HEK293 (cell line): ENCODE data around the gene TPH2.

ENCODE experiments used
- CTCF ChIA-PET: fragments of 350-600 bp; formaldehyde crosslinking; extraction: SDS; loops from one replicate; lab custom pipeline; 2021; ENCODE audit warnings: antibody characterized with exemption; lab: Yijun Ruan, JAX
- POLR2A ChIA-PET: fragments of 300-600 bp; formaldehyde crosslinking; extraction: SDS; loops from one replicate; lab custom pipeline; 2020; ENCODE audit warnings: antibody characterized with exemption, inconsistent platforms; lab: Yijun Ruan, JAX
- H3K27ac ChIP-seq: fragments of 200-500 bp; sonication (Bioruptor generic); 2 replicates; pipeline ENCODE4 v1.5.1; 2014; ENCODE audit warnings: low read depth, low read length, control low read depth, inconsistent platforms; ENCODE audit errors: extremely low read depth
- H3K36me3 ChIP-seq, 2 experiments: fragments of 200-500 bp in 1 of 2; sonication (Bioruptor generic) in 1 of 2; 1 replicate in 1 of 2; 2 replicates in 1 of 2; pipeline ENCODE4 v1.5.1; 2014 to 2017; ENCODE audit warnings: inconsistent platforms in 2 of 2, low read length in 2 of 2; ENCODE audit not compliant: control insufficient read depth in 2 of 2, insufficient read depth in 1 of 2
- H3K4me1 ChIP-seq: fragments of 200-500 bp; sonication (Bioruptor generic); 2 replicates; pipeline ENCODE4 v1.5.1; 2014; ENCODE audit warnings: mild to moderate bottlenecking, low read length, inconsistent platforms; ENCODE audit not compliant: control insufficient read depth, insufficient read depth
- H3K4me3 ChIP-seq: 2 replicates; pipeline ENCODE4 v1.5.1; 2011; ENCODE audit warnings: low read depth, mild to moderate bottlenecking, control low read depth, low read length, moderate library complexity
- H3K9me3 ChIP-seq: fragments of 200-500 bp; sonication (Bioruptor generic); 2 replicates; pipeline ENCODE4 v1.5.1; 2014; ENCODE audit warnings: low read depth, low read length, inconsistent platforms; ENCODE audit not compliant: control insufficient read depth, insufficient read depth
- GFI1B ChIP-seq: fragments of 450-650 bp; formaldehyde crosslinking; IDR thresholded peaks from 2 replicates; pipeline ENCODE4 v1.5.1; 2016; ENCODE audit warnings: missing biosample characterization, missing genetic modification characterization
- GLI2 ChIP-seq: fragments of 450-650 bp; formaldehyde crosslinking; IDR thresholded peaks from 2 replicates; pipeline ENCODE4; 2017; ENCODE audit warnings: missing biosample characterization, missing genetic modification characterization, low read depth, borderline replicate concordance
- KLF7 ChIP-seq: fragments of 450-650 bp; formaldehyde crosslinking; IDR thresholded peaks from 2 replicates; pipeline ENCODE4 v1.5.1; 2016; ENCODE audit warnings: missing biosample characterization, missing genetic modification characterization, borderline replicate concordance
- PRDM1 ChIP-seq: fragments of 450-650 bp; formaldehyde crosslinking; IDR thresholded peaks from 2 replicates; pipeline ENCODE4; 2016; ENCODE audit warnings: missing biosample characterization, missing genetic modification characterization
- PRDM10 ChIP-seq: fragments of 450-650 bp; formaldehyde crosslinking; IDR thresholded peaks from 2 replicates; pipeline ENCODE4 v1.5.1; 2016; ENCODE audit warnings: missing biosample characterization, missing genetic modification characterization
- TCF7L2 ChIP-seq: IDR thresholded peaks from 2 replicates; pipeline ENCODE4 v1.6.1; 2011; ENCODE audit warnings: low read depth, mild to moderate bottlenecking, inconsistent platforms, low read length, moderate library complexity, borderline replicate concordance
- WT1 ChIP-seq: fragments of 450-650 bp; formaldehyde crosslinking; IDR thresholded peaks from 2 replicates; pipeline ENCODE4 v1.5.1; 2016; ENCODE audit warnings: missing biosample characterization, missing genetic modification characterization
- YY1 ChIP-seq: fragments of 450-650 bp; formaldehyde crosslinking; IDR thresholded peaks from 2 replicates; pipeline ENCODE4 v1.5.1; 2018; ENCODE audit warnings: missing biosample characterization, missing genetic modification characterization
- ZBTB17 ChIP-seq: fragments of 450-650 bp; formaldehyde crosslinking; IDR thresholded peaks from 2 replicates; pipeline ENCODE4 v1.5.1; 2016; ENCODE audit warnings: missing biosample characterization, missing genetic modification characterization
- ZNF132 ChIP-seq: fragments of 450-650 bp; formaldehyde crosslinking; IDR thresholded peaks from 2 replicates; pipeline ENCODE4 v1.5.1; 2017; ENCODE audit warnings: missing biosample characterization, missing genetic modification characterization, borderline replicate concordance
- ZNF175 ChIP-seq: fragments of 450-650 bp; formaldehyde crosslinking; IDR thresholded peaks from 2 replicates; pipeline ENCODE4 v1.5.1; 2016; ENCODE audit warnings: missing biosample characterization, missing genetic modification characterization
- ZNF221 ChIP-seq: fragments of 450-650 bp; formaldehyde crosslinking; IDR thresholded peaks from 2 replicates; pipeline ENCODE4 v1.5.1; 2017; ENCODE audit warnings: missing biosample characterization, missing genetic modification characterization, borderline replicate concordance
- ZNF266 ChIP-seq: fragments of 450-650 bp; formaldehyde crosslinking; IDR thresholded peaks from 2 replicates; pipeline ENCODE4 v1.5.1; 2016; ENCODE audit warnings: missing biosample characterization, missing genetic modification characterization, low read depth
- ZNF292 ChIP-seq: fragments of 450-650 bp; formaldehyde crosslinking; IDR thresholded peaks from 2 replicates; pipeline ENCODE4 v1.5.1; 2016; ENCODE audit warnings: low read depth, missing biosample characterization, missing genetic modification characterization, borderline replicate concordance
- ZNF398 ChIP-seq: fragments of 450-650 bp; formaldehyde crosslinking; IDR thresholded peaks from 2 replicates; pipeline ENCODE4 v1.5.1; 2017; ENCODE audit warnings: missing biosample characterization, missing genetic modification characterization
- ZNF561 ChIP-seq: fragments of 450-650 bp; IDR thresholded peaks from 2 replicates; pipeline ENCODE4 v1.5.1; 2018; ENCODE audit warnings: missing biosample characterization, missing genetic modification characterization, borderline replicate concordance
- ZNF596 ChIP-seq: fragments of 450-650 bp; IDR thresholded peaks from 2 replicates; pipeline ENCODE4 v1.5.0; 2018; ENCODE audit warnings: missing biosample characterization, mild to moderate bottlenecking, missing genetic modification characterization, moderate library complexity
- ZNF626 ChIP-seq: fragments of 450-650 bp; sonication (Bioruptor Pico); formaldehyde crosslinking; IDR thresholded peaks from 2 replicates; pipeline ENCODE4 v1.5.1; 2018; ENCODE audit warnings: missing biosample characterization, missing genetic modification characterization, inconsistent platforms
- ZNF776 ChIP-seq: fragments of 450-650 bp; formaldehyde crosslinking; IDR thresholded peaks from 2 replicates; pipeline ENCODE4 v1.5.0; 2017; ENCODE audit warnings: missing biosample characterization, missing genetic modification characterization, borderline replicate concordance
- TF ChIP-seq, protein P1 (sequence below): fragments of 450-650 bp; formaldehyde crosslinking; IDR thresholded peaks from 2 replicates; pipeline ENCODE4 v1.5.1; 2016; ENCODE audit warnings: missing biosample characterization, missing genetic modification characterization, low read depth
- TF ChIP-seq, protein P2 (sequence below): fragments of 450-650 bp; formaldehyde crosslinking; IDR thresholded peaks from 2 replicates; pipeline ENCODE4 v1.5.1; 2016; ENCODE audit warnings: missing biosample characterization, missing genetic modification characterization

The TPH2 gene

DNA sequence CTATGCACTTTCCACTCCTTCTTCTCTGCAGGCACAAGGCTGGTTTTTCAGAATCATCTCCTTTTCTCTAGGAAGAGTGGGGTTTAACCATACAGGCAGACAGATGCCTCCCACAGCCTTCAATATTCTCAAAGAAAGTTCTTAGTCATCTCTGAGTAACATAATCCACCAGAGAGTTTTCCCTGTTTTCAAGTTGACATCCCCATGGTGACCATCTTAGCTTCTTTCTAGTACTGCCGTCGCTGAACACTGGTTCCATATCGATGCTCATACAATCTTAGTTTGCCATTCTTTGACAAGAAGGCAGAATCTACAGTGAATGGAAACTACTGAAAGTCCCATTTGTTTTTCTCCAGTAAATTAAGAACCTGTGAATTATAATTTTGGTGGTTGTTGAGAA, 28.6 kb downstream of the TPH2 start (continued):
- TF ChIP-seq TCF7L2 (no peak), ZNF596 (tag by site-specific recombination) (no peak), GFI1B (no peak)
- TF ChIP-seq, protein P1, sequence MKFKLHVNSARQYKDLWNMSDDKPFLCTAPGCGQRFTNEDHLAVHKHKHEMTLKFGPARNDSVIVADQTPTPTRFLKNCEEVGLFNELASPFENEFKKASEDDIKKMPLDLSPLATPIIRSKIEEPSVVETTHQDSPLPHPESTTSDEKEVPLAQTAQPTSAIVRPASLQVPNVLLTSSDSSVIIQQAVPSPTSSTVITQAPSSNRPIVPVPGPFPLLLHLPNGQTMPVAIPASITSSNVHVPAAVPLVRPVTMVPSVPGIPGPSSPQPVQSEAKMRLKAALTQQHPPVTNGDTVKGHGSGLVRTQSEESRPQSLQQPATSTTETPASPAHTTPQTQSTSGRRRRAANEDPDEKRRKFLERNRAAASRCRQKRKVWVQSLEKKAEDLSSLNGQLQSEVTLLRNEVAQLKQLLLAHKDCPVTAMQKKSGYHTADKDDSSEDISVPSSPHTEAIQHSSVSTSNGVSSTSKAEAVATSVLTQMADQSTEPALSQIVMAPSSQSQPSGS (tag by site-specific recombination) = no peak

- CTCF ChIA-PET = no interaction called here
- H3K9me3 ChIP-seq = no peaks in the 10 kb centered on the region
- TF ChIP-seq ZBTB17 (tag by site-specific recombination) (no peak), ZNF776 (tag by site-specific recombination) (no peak), GLI2 (tag by site-specific recombination) (no peak), ZNF266 (tag by site-specific recombination) (no peak), PRDM10 (no peak), ZNF626 (tag by site-specific recombination) (no peak), YY1 (tag by site-specific recombination) (no peak), WT1 (tag by site-specific recombination) (no peak), ZNF132 (no peak), ZNF398 (no peak), ZNF175 (tag by site-specific recombination) (no peak), ZNF221 (tag by site-specific recombination) (no peak), KLF7 (tag by site-specific recombination) (no peak), ZNF561 (no peak), ZNF292 (tag by site-specific recombination) (no peak), PRDM1 (tag by site-specific recombination) (no peak)
- TF ChIP-seq, protein P2, sequence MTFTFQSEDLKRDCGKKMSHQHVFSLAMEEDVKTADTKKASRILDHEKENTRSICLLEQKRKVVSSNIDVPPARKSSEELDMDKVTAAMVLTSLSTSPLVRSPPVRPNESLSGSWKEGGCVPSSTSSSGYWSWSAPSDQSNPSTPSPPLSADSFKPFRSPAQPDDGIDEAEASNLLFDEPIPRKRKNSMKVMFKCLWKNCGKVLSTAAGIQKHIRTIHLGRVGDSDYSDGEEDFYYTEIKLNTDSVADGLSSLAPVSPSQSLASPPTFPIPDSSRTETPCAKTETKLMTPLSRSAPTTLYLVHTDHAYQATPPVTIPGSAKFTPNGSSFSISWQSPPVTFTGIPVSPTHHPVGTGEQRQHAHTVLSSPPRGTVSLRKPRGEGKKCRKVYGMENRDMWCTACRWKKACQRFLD (tag by site-specific recombination) = no peak
- TF ChIP-seq, all 188 proteins: peak for 0
- Histone ChIP-seq H3K4me1 (no peaks in the 10 kb centered on the region), H3K36me3 (no peaks in the 10 kb centered on the region), H3K27ac (no peak overlapping the region), H3K4me3 (no peak overlapping the region)
- POLR2A ChIA-PET = no interaction called here
Observed at GRCh38 chr12:71969330-71969729, 30.7 kb downstream of the TPH2 start.
